WTC11 (cell line): ENCODE results near the gene LBX1. TPM values are rescaled to one million over a fixed set of nuclear protein-coding genes. Genes with fewer than 3 reads are reported as not detected.
"Not testable (repeated sequence)": the region's sequence is repeated elsewhere in the genome, so short reads cannot be mapped to it uniquely, and the experiment has no call there.

Experiments used
- ATAC-seq: fragments of 200-7000 bp; cut with Tn5 transposase; 2 replicates; pipeline ENCODE4 v1.10.0; 2021; ENCODE audit warnings: mild to moderate bottlenecking, moderate library complexity
- CTCF ChIA-PET: fragments of 300-600 bp; sonication (Branson Sonifier 250); formaldehyde crosslinking; loops from one replicate; lab custom pipeline; 2021; ENCODE audit warnings: antibody characterized with exemption; lab: Charles Lee
- POLR2A ChIA-PET: fragments of 350-600 bp; sonication (Branson Sonifier 250); formaldehyde crosslinking; loops from one replicate; lab custom pipeline; 2021; ENCODE audit warnings: antibody characterized with exemption; lab: Charles Lee
- DNase-seq: peaks from one replicate; pipeline ENCODE4 v3.0.0; 2021; ENCODE audit warnings: low spot score
- H3K27ac Mint-ChIP-seq: 2 replicates; pipeline ENCODE4 v1.8.0; 2021; ENCODE audit warnings: mixed read lengths
- H3K27me3 Mint-ChIP-seq: 2 replicates; pipeline ENCODE4 v1.8.0; 2021; ENCODE audit warnings: low read depth, mild to moderate bottlenecking, moderate library complexity, mixed read lengths
- H3K36me3 Mint-ChIP-seq: 2 replicates; pipeline ENCODE4 v1.8.0; 2021; ENCODE audit warnings: mixed read lengths
- H3K4me1 Mint-ChIP-seq: 2 replicates; pipeline ENCODE4 v1.8.0; 2022; ENCODE audit warnings: mixed read lengths
- H3K4me3 Mint-ChIP-seq: 2 replicates; pipeline ENCODE4 v1.8.0; 2021; ENCODE audit warnings: mild to moderate bottlenecking, moderate library complexity, mixed read lengths
- H3K9me3 Mint-ChIP-seq: 2 replicates; pipeline ENCODE4 v1.8.0; 2021; ENCODE audit warnings: mixed read lengths
- AR ChIP-seq: fragments of 250-450 bp; sonication (Bioruptor Pico); IDR thresholded peaks from 2 replicates; pipeline ENCODE4 v1.9.0; 2021; ENCODE audit warnings: mild to moderate bottlenecking
- ATF1 ChIP-seq: sonication (generic); formaldehyde crosslinking; IDR thresholded peaks from 2 replicates; pipeline ENCODE4 v1.8.1; 2023; ENCODE audit warnings: mild to moderate bottlenecking, moderate library complexity, missing genetic modification reagents
- ATF6 ChIP-seq: sonication (generic); formaldehyde crosslinking; IDR thresholded peaks from 2 replicates; pipeline ENCODE4 v1.8.1; 2023; ENCODE audit warnings: mild to moderate bottlenecking, missing genetic modification reagents
- CBFB ChIP-seq: sonication (generic); formaldehyde crosslinking; IDR thresholded peaks from 2 replicates; pipeline ENCODE4 v1.8.1; 2022; ENCODE audit warnings: mild to moderate bottlenecking, low read depth, missing genetic modification reagents
- E2F1 ChIP-seq: sonication (generic); formaldehyde crosslinking; IDR thresholded peaks from 2 replicates; pipeline ENCODE4 v1.8.0; 2022; ENCODE audit warnings: mild to moderate bottlenecking, missing genetic modification reagents
- FOXK1 ChIP-seq: sonication (generic); formaldehyde crosslinking; IDR thresholded peaks from 2 replicates; pipeline ENCODE4 v1.8.0; 2022; ENCODE audit warnings: mild to moderate bottlenecking, moderate library complexity, missing genetic modification reagents
- FOXP1 ChIP-seq: sonication (generic); formaldehyde crosslinking; IDR thresholded peaks from 2 replicates; pipeline ENCODE4 v1.8.0; 2022; ENCODE audit warnings: missing genetic modification reagents, mild to moderate bottlenecking, moderate library complexity, borderline replicate concordance
- IRF1 ChIP-seq: sonication (generic); formaldehyde crosslinking; IDR thresholded peaks from 2 replicates; pipeline ENCODE4 v1.8.0; 2023; ENCODE audit warnings: missing genetic modification reagents
- IRF2 ChIP-seq: sonication (generic); formaldehyde crosslinking; IDR thresholded peaks from 2 replicates; pipeline ENCODE4 v1.8.0; 2022; ENCODE audit warnings: low read depth, missing genetic modification reagents, borderline replicate concordance
- JAZF1 ChIP-seq: fragments of 250-450 bp; sonication (Bioruptor Pico); IDR thresholded peaks from 2 replicates; pipeline ENCODE4 v1.9.0; 2021; ENCODE audit warnings: moderate library complexity, mild to moderate bottlenecking, inconsistent platforms
- KAT7 ChIP-seq: sonication (generic); formaldehyde crosslinking; IDR thresholded peaks from 2 replicates; pipeline ENCODE4 v1.8.1; 2023; ENCODE audit warnings: missing genetic modification reagents, mild to moderate bottlenecking, borderline replicate concordance
- MXD4 ChIP-seq: fragments of 250-450 bp; sonication (Bioruptor Pico); IDR thresholded peaks from 2 replicates; pipeline ENCODE4 v1.8.0; 2021; ENCODE audit warnings: mild to moderate bottlenecking, moderate library complexity, borderline replicate concordance
- NR2C2 ChIP-seq: sonication (generic); formaldehyde crosslinking; IDR thresholded peaks from 2 replicates; pipeline ENCODE4 v1.8.0; 2022; ENCODE audit warnings: mild to moderate bottlenecking, missing genetic modification reagents
- OVOL2 ChIP-seq: fragments of 250-450 bp; sonication (Bioruptor Pico); IDR thresholded peaks from 2 replicates; pipeline ENCODE4 v1.9.0; 2021; ENCODE audit warnings: mild to moderate bottlenecking, borderline replicate concordance
- ZNF317 ChIP-seq: sonication (generic); formaldehyde crosslinking; IDR thresholded peaks from 2 replicates; pipeline ENCODE4 v1.8.1; 2023; ENCODE audit warnings: low read depth, mild to moderate bottlenecking, moderate library complexity, missing genetic modification reagents, borderline replicate concordance
- total RNA-seq: library from RNA; stranded (reverse); gene quantifications from 3 replicates; pipeline ENCODE4 v1.2.3, GENCODE V29; 2021
- TF ChIP-seq, protein P1 (sequence below): sonication (generic); formaldehyde crosslinking; IDR thresholded peaks from 2 replicates; pipeline ENCODE4 v1.8.1; 2023; ENCODE audit warnings: mild to moderate bottlenecking, missing genetic modification reagents, moderate library complexity

Gene LBX1
- total RNA-seq, 1 experiment from 2014 or later, result not detected

- H3K4me3 Mint-ChIP-seq, H3K27me3 Mint-ChIP-seq, ATAC-seq, H3K4me1 Mint-ChIP-seq, POLR2A ChIA-PET, H3K9me3 Mint-ChIP-seq, H3K27ac Mint-ChIP-seq, DNase-seq, H3K36me3 Mint-ChIP-seq: not testable (repeated sequence)
- CTCF ChIA-PET, result interaction anchor here (0.9 to 1.3 kb wide), 2 partner anchors 10 to 12 kb away, joined by 3 to 4 read pairs; no protein-coding TSS in a partner anchor
Measured at GRCh38 chr10:101202667-101203066, 26.6 kb downstream of the LBX1 start.

GRCh38 chr10:101198326-101198977, 30.8 kb downstream of the LBX1 start:
- H3K27me3 Mint-ChIP-seq, CTCF ChIA-PET, H3K4me1 Mint-ChIP-seq, DNase-seq, H3K9me3 Mint-ChIP-seq, H3K27ac Mint-ChIP-seq, H3K36me3 Mint-ChIP-seq, H3K4me3 Mint-ChIP-seq, ATAC-seq: not testable (repeated sequence)
- POLR2A ChIA-PET, result interaction anchor here (0.7 kb wide), 1 partner anchor 229 kb away, joined by 3 read pairs; no protein-coding TSS in a partner anchor

- H3K4me1 Mint-ChIP-seq, result peaks cover 6% of the 10 kb centered on the region
- no peak overlapping the region for H3K27ac Mint-ChIP-seq
- ChIA-PET CTCF (interaction anchor here (1.0 to 1.6 kb wide), 3 partner anchors 14 to 146 kb away, joined by 4 to 6 read pairs (median 5); no protein-coding TSS in a partner anchor), POLR2A (no interaction called here)
- no peaks in the 10 kb centered on the region; the same call in 1 of the 2 replicates for H3K36me3 Mint-ChIP-seq
- DNase-seq, result no peak
- no peak for TF ChIP-seq KAT7 (CRISPR knock-in tag)
- no peak for TF ChIP-seq ATF1 (CRISPR knock-in tag)
- no peak for TF ChIP-seq JAZF1 (CRISPR knock-in tag)
- TF ChIP-seq AR (CRISPR knock-in tag), result no peak
- no peak for TF ChIP-seq IRF1 (CRISPR knock-in tag)
- no peak for TF ChIP-seq MXD4 (CRISPR knock-in tag)
- no peak for TF ChIP-seq NR2C2 (CRISPR knock-in tag)
- no peak for ATAC-seq
- peaks cover 4% of the 10 kb centered on the region for H3K9me3 Mint-ChIP-seq
- no peak overlapping the region for H3K4me3 Mint-ChIP-seq
- H3K27me3 Mint-ChIP-seq, result peaks cover 4% of the 10 kb centered on the region; the same call in 1 of the 2 replicates
Measured at GRCh38 chr10:101195921-101196320, 33.3 kb downstream of the LBX1 start.

GRCh38 chr10:101189461-101190401, 39.5 kb downstream of the LBX1 start:
- Mint-ChIP-seq H3K36me3 (no peaks in the 10 kb centered on the region; the same call in 1 of the 2 replicates), H3K4me3 (peak overlapping the region; percentile 24; the same call in 1 of the 2 replicates), H3K4me1 (peaks cover 24% of the 10 kb centered on the region), H3K27ac (peak overlapping the region; percentile 55), H3K27me3 (peaks cover 4% of the 10 kb centered on the region; the same call in 1 of the 2 replicates), H3K9me3 (no peaks in the 10 kb centered on the region)
- ChIA-PET POLR2A (interaction anchor here (0.5 kb wide), 1 partner anchor 8 kb away, joined by 3 read pairs; no protein-coding TSS in a partner anchor), CTCF (interaction anchor here (0.9 to 1.3 kb wide), 9 partner anchors 25 to 140 kb away, joined by 3 to 6 read pairs (median 3); no protein-coding TSS in a partner anchor)
- DNase-seq (peak; percentile 55), ATAC-seq (peak; percentile 87)
- 0 out of 2 replicates have a peak, but pooled peaks have one; percentile 44 for TF ChIP-seq CBFB (CRISPR knock-in tag)
- no peak for TF ChIP-seq E2F1 (CRISPR knock-in tag)
- no peak for TF ChIP-seq IRF2
- TF ChIP-seq, protein P1, sequence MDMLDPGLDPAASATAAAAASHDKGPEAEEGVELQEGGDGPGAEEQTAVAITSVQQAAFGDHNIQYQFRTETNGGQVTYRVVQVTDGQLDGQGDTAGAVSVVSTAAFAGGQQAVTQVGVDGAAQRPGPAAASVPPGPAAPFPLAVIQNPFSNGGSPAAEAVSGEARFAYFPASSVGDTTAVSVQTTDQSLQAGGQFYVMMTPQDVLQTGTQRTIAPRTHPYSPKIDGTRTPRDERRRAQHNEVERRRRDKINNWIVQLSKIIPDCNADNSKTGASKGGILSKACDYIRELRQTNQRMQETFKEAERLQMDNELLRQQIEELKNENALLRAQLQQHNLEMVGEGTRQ (CRISPR knock-in tag), result no peak
- TF ChIP-seq ATF6 (CRISPR knock-in tag), result no peak
- no peak for TF ChIP-seq OVOL2
- no peak for TF ChIP-seq FOXP1
- TF ChIP-seq FOXK1, result no peak
- TF ChIP-seq ZNF317 (CRISPR knock-in tag), result no peak
